A549 treated with ZK216348 at 1 μM for 4 hours (cell line): ENCODE data around the gene IL2RG. TPM values are rescaled to one million over a fixed set of nuclear protein-coding genes. Genes with fewer than 3 reads are reported as not detected.

ENCODE experiments used
- total RNA-seq: library from RNA; stranded (reverse); fragments of 200-300 nt; extraction: Qiagen RNA extraction; gene quantifications from 5 replicates; pipeline ENCODE4 v1.2.3, GENCODE V29; 2022; ENCODE audit warnings: low read depth

IL2RG gene
- total RNA-seq, result 0.09 to 0.21 TPM (median 0.18 TPM) in 3 of 5 replicates, not detected in the others

GRCh38 chrX:71111141-71111843 is at the start of gene IL2RG:
Gene IL2RG, minus strand, starts transcription at chrX:71111577. Its CDS starts 38 bp downstream, at chrX:71111539.

GRCh38 chrX:71144651-71145050 is 33.3 kb upstream of the IL2RG start, which contains the start of gene NLGN3:
Gene NLGN3, plus strand, starts transcription at chrX:71144841. Its CDS starts 2,909 bp downstream, at chrX:71147750.

DNA sequence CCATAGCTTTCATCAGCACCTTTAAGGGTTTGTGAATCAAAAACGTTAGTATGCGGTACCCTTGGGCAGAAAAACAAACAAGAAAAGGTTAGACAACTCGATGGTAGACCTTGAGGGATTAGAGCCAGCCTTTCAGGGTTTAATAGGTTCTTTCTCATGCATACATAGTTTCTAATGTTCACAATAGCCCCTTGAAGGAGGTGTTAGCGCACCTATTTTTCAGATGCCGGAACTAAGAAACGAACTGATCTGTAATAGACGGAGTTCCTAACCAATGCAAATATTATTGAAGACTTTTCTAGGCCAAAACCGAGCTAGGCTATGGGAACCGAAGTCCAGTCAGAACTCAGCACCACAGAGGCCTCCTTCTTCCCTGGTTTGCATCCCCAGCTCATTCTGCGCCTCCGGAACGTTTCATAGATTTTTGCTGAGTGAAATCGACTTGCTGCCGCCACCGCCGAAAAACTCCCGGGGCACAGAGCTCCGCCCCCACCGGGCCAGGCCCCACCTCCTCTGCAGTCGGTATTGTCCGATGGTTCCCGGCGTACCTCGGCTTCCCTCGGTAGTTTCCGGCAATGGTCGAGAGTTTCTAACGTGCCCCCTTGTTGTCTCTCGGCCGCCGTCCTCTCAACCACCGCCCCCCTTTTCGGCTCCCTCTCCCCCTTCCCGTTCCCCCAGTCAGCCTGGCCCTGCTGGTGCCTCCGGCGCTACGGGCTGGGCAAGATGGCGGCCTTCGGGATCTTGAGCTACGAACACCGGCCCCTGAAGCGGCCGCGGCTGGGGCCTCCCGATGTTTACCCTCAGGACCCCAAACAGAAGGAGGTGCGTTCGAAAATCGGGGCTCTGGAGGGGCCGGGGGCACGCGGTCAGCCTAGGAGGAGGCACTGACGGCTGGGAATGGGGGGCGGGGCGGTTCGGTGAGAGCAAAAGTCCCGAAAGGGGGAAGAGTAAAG is 6.9 kb upstream of the IL2RG start, which contains the start of gene MED12:
Gene MED12 (plus strand): TSS at position 565 of the 953 bp plus-strand sequence. CDS start 159 bp downstream, at position 724.

GRCh38 chrX:71106427-71106826 is 5.0 kb downstream of the IL2RG start, which contains the start of gene CXorf65:
Gene CXorf65, minus strand, starts transcription at chrX:71106740. Its CDS starts 184 bp downstream, at chrX:71106556.

GRCh38 chrX:71095555-71095980 is 15.8 kb downstream of the IL2RG start, which contains the start of gene FOXO4:
Gene FOXO4, plus strand, starts transcription at chrX:71095851. Its CDS starts 678 bp downstream, at chrX:71096529.

DNA sequence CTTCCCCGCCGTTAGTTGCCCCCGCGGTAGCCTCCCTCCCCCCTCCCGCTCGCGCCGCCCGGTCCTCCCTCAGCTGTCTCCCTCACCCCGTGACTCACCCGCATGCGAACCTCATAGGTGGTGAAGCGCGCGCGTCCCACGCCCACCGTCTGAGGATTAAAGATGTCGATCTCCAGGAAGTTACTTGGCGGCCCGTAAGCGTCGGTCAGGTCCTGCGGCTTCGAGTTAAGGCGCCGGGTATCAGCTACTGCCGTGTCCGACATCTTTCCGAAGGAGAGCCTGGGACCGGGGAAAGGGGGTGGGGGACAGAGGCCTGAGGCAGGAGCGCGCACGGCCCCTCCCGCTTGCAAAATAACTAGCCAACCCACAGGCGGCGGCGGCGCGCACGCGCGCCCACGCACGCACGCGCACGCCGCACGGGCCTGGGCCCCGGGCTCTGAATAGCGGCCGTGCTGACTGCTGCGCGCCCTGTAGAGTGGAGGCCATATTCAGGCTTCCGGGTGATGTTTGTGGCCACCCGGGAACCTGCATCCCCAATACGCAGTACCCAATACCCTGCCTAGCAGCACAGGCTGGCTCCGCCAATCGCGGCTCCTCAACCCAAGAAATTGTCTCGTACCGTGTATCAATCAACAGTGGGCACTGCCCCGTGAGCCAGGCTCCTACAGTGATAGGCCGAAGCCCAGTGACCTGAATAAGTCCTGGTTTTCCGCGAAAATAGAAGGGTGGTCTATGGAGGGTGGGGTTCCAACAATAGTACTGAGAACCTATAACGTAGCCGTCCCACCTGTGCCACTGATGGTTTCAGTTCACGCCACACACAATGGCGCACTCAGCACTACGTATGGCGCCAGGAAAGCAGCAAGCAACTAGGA is 43.1 kb downstream of the IL2RG start, which contains the start of gene SNX12:
Gene SNX12 (minus strand): TSS at position 291 of the 875 bp plus-strand sequence. CDS start 28 bp downstream, at position 263.

Other genes starting within 250 kb of the IL2RG start
- not detected in 5 replicates for gene TEX11, start 202.9 kb downstream of the IL2RG start, total RNA-seq
- not detected in 5 replicates for gene SLC7A3, start 180.5 kb downstream of the IL2RG start, total RNA-seq
- gene SNX12, start 43.2 kb downstream of the IL2RG start, total RNA-seq, result 67.9 to 81.0 TPM (median 78.1 TPM) in 5 replicates
- gene FOXO4, start 15.7 kb downstream of the IL2RG start, total RNA-seq, result 1.1 to 2.3 TPM (median 1.5 TPM) in 5 replicates
- gene CXorf65, start 4.8 kb downstream of the IL2RG start, total RNA-seq, result not detected in 5 replicates
- gene MED12, start 7.0 kb upstream of the IL2RG start, total RNA-seq, result 8.3 to 14.3 TPM (median 14.0 TPM) in 5 replicates
- gene NLGN3, start 33.3 kb upstream of the IL2RG start, total RNA-seq, result 0.94 to 1.4 TPM (median 1.2 TPM) in 5 replicates
- gene GJB1, start 111.6 kb upstream of the IL2RG start, total RNA-seq, result 0.22 TPM in 1 of 5 replicates, not detected in the others
- 10.7 to 15.5 TPM (median 12.8 TPM) in 5 replicates for gene ZMYM3, start 142.6 kb upstream of the IL2RG start, total RNA-seq
- 344 to 455 TPM (median 405 TPM) in 5 replicates for gene NONO, start 172.1 kb upstream of the IL2RG start, total RNA-seq
- 0.83 to 1.5 TPM (median 0.99 TPM) in 5 replicates for gene ITGB1BP2, start 190.2 kb upstream of the IL2RG start, total RNA-seq